ES-I3 (cell line): Measurements from ENCODE around the gene CPNE5.
"Not testable (repeated sequence)": the region's sequence is repeated elsewhere in the genome, so short reads cannot be mapped to it uniquely, and the experiment has no call there.

Experiments
- H3K36me3 ChIP-seq: 2 replicates; pipeline ENCODE4 v1.6.1; 2013; ENCODE audit warnings: mild to moderate bottlenecking, low read length, control low read depth, moderate library complexity; ENCODE audit not compliant: insufficient read depth
- H3K4me1 ChIP-seq: 2 replicates; pipeline ENCODE4 v1.6.1; 2013; ENCODE audit warnings: mild to moderate bottlenecking, control low read depth, low read length; ENCODE audit not compliant: insufficient read depth
- H3K9ac ChIP-seq: 2 replicates; pipeline ENCODE4 v1.6.1; 2013; ENCODE audit warnings: low read depth, mild to moderate bottlenecking, low read length, moderate library complexity
- H3K9me3 ChIP-seq: 2 replicates; pipeline ENCODE4 v1.6.1; 2013; ENCODE audit warnings: mild to moderate bottlenecking, low read length, moderate library complexity; ENCODE audit not compliant: control insufficient read depth, insufficient read depth

Gene CPNE5

DNA sequence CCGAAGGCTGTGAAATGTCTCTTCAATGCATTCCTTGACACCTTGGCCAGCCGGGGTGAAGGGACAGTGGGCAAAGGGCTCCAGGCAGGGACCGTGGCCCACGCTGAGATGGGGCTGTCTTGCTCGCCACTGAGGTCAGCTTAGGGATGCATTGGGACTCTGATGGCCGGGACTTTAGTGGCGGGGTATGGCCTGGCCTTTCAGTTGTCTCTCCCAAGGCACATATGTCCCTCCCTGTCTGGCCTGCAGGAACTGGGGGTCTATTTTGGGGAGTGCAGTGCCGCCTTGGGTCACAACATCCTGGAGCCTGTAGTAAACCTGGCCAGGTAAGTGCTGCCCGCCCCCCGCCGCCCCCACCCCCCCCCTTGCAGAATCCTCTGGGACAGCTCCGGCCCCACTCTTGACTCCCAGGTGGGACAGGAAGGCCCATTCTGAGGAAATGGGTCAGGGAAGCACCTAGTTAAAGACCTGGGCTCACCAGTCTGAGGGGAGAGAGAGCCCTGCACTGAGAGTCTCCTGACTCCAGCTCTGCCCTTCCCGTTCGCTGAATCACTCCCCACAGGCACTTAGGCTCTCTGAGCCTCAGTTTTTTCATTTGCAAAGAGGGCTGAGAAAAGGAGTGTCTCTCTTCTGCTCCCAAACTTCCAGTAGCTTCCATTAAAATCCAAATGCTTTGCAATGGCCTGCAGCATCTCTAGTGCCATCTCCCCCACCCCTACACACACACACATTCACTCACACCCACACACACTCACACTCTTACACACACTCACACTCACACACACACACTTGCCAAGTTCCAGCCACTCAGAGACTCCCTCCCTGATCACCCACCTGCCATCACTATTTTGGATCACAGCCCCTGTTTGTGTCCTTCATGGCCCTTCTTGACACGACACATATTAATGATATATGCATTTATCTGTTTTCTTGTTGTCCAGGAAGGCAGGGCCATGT lies 108.5 kb downstream of the CPNE5 start:
- Histone ChIP-seq H3K4me1 (peaks cover 19% of the 10 kb centered on the region), H3K36me3 (no peaks in the 10 kb centered on the region), H3K9ac (no peak overlapping the region), H3K9me3 (no peaks in the 10 kb centered on the region)

DNA sequence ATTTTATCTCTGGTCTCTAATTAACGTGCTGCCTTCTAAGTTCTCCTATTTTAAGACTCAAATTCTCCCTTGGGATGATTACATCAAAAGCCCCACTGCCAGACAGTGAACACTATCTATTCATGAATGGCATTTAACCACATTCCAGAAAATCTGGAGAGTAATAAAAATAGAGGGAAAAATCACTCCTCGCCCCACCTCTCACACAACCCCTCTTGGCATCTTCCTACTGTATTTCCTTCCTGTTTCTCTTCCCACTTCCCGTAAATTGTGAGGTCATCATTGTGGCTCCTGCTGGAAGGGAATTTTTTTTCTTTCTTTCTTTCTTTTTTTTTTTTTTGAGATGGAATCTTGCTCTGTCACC lies 110.1 kb downstream of the CPNE5 start:
- Histone ChIP-seq H3K9me3 (no peaks in the 10 kb centered on the region), H3K36me3 (no peaks in the 10 kb centered on the region), H3K9ac (no peak overlapping the region), H3K4me1 (peaks cover 7% of the 10 kb centered on the region)

DNA sequence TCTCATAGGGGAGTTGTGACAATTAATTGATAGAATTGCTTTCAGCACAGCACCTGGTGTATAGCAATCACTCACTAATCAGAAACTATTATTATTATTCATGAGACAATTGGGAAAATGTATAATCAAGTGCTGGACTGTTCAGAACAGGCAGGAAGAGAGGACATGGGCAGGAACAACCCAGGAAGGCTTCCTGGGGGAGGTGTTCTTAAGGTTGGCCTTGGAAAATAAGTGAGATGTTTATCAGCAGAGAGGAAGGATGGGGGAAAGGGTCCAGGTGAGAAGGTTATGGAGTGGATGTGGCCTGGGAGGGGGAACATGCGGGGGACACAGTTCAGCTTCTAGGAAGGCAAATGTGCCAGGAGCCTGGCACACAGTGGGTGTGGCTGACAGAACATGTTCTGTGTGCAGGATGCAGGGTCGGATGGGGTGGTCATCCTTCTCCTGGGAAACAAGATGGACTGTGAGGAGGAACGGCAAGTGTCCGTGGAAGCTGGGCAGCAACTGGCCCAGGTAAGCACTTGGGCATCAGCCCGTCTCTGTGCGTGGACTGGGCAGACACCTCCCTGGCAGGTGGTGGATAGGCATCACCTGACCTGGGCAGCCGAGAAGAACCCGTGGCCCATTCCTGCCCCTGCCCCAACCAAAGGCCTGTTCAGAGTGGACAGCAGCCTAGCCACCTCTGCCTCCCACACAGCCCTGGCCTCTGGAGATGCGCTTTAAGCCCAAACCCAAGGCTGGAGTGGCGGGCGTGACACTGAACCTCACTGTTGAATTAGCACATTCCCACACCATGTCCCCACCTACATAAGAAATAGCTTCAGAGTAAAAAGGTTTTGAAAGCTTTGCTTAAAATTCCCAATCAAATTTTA lies 110.7 kb downstream of the CPNE5 start:
- H3K9me3 ChIP-seq, result no peaks in the 10 kb centered on the region

DNA sequence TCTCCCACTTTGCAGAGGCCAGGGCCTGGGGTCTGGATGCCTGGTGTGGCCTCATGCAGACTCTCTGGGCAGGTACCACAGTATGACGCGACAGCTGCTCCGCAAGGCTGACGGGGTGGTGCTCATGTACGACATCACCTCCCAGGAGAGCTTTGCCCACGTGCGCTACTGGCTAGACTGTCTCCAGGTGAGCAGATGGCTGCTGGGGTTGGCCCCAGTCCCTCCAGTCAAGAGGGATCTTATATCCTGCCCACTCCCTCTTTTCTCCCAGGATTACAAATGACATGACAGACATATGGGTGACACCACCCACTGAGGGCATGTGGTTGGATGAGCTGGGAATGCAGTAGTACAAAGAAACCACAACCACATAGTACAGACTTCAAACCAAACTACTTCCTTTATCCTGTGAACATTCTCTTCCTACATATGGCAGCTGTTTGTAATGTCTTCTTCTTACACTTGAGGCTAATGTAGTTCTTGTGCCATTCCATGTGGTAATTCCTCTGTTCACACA lies 111.7 kb downstream of the CPNE5 start:
- H3K9ac ChIP-seq, result no peak overlapping the region
- H3K9me3 ChIP-seq, result no peaks in the 10 kb centered on the region
- peaks cover 7% of the 10 kb centered on the region for H3K4me1 ChIP-seq
- no peaks in the 10 kb centered on the region for H3K36me3 ChIP-seq

More for the DNA sequence above, 110.7 kb downstream of the CPNE5 start:
- Histone ChIP-seq H3K4me1 (peaks cover 7% of the 10 kb centered on the region), H3K36me3 (no peaks in the 10 kb centered on the region), H3K9ac (no peak overlapping the region)

DNA sequence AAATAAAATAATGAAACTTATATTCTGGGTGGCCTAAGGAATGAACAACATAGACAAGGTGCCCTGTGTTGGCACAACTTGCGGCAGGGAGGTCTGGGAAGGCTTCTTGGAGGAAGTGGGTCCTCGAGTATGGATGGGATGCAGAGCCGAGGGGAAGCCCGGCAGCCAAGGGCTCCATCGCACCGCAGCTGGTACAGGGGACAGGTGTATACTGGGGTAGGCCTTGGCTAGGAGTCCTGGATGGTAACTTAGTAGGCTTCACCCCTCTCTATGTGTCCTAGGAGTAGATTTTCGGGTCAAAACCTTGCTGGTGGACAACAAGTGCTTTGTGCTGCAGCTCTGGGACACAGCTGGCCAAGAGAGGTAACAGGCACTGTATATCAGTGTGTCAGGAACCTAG lies 113.7 kb downstream of the CPNE5 start:
- no peaks in the 10 kb centered on the region for H3K9me3 ChIP-seq
- no peaks in the 10 kb centered on the region for H3K36me3 ChIP-seq
- no peak overlapping the region for H3K9ac ChIP-seq
- H3K4me1 ChIP-seq, result no peaks in the 10 kb centered on the region

DNA sequence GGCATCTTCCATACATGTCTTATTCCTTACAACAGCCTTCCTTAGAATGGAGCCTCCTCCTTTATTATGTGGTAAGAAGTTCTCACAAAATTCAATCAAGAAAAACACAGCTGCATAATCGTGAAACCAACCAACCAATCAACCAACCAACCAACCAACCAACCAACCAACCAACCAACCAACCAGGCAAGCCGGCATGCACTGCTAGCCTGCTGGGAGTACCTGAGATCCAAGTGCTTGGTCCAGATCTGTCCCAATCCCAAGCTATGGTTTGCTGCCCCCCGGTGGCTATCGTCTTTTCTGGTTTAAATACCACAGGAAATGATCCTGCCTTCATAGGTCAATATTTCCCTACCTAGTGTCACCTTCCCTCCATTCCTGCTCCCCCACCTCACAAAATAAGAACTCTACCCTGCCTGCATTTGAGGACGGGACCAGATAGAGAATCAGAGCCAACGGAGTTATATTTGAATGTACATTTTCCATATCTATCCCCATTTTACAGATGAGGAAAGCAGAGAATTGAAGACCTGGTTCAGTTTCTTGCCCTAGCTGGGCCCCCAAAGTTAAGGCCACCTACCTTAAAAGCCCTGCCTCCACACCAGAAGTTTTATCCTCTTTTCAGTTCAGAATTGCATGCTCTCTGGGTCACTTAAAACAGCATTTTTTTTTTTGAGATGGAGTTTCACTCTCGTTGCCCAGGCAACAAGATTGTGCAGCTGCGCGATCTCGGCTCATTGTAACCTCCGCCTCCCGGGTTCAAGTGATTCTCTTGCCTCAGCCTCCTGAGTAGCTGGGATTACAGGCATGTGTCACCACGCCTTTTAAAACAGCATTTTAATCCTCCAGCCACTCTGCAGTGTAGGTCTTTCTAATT lies 114.5 kb downstream of the CPNE5 start:
- Histone ChIP-seq H3K9ac (no peak overlapping the region), H3K4me1 (no peaks in the 10 kb centered on the region), H3K36me3 (no peaks in the 10 kb centered on the region), H3K9me3 (no peaks in the 10 kb centered on the region)

DNA sequence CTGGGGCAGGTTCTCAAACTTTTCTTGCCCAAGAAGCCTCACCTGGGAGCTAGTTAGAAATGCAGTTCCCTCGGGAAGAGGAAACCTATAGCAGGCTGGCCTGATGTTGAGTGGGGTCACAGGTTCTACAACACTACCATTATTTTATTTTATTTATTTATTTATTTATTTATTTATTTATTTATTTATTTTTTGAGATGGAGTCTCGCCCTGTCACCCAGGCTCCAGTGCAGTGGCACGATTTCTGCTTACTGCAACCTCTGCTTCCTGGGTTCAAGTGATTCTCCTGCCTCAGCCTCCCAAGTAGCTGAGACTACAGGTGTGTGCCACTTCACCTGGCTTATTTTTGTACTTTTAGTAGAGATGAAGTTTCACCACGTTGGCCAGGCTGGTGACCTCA lies 115.3 kb downstream of the CPNE5 start:
- H3K36me3 ChIP-seq, H3K9ac ChIP-seq, H3K9me3 ChIP-seq, H3K4me1 ChIP-seq: not testable (repeated sequence)

DNA sequence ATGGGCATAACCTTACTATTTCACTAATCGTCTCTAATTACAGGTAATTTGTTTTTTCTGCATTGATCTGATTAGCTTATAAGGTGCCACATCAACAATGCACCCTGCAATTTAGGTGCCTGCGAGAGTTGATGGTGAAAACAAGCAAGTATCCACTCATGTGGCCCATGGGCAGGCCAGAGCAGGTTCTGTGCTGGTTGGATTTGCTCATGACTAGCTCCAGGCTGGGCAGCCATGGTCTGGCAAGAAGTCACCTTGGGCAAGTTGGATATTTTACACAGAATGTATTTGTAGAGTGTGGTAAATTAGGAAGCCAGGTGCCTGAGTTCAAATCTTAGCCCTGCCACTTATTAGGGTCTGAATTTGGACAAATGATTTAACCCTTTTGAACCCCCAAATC lies 116.4 kb downstream of the CPNE5 start:
- no peaks in the 10 kb centered on the region for H3K4me1 ChIP-seq
- H3K36me3 ChIP-seq, result no peaks in the 10 kb centered on the region
- no peak overlapping the region for H3K9ac ChIP-seq
- no peaks in the 10 kb centered on the region for H3K9me3 ChIP-seq

DNA sequence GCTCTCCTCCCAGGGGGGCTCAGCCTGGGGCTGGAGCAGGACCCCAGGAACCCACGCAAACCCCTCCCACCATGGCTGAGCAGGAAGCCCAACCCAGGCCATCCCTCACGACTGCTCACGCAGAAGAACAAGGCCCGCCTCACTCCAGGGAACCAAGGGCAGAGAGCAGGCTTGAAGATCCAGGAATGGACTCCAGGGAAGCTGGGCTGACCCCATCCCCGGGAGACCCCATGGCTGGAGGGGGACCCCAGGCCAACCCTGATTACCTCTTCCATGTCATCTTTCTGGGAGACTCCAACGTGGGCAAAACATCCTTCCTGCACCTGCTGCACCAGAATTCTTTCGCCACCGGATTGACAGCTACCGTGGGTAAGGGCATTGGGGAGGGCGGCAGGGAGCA lies 116.9 kb downstream of the CPNE5 start:
- Histone ChIP-seq H3K9me3 (no peaks in the 10 kb centered on the region), H3K4me1 (no peaks in the 10 kb centered on the region), H3K36me3 (no peaks in the 10 kb centered on the region)

DNA sequence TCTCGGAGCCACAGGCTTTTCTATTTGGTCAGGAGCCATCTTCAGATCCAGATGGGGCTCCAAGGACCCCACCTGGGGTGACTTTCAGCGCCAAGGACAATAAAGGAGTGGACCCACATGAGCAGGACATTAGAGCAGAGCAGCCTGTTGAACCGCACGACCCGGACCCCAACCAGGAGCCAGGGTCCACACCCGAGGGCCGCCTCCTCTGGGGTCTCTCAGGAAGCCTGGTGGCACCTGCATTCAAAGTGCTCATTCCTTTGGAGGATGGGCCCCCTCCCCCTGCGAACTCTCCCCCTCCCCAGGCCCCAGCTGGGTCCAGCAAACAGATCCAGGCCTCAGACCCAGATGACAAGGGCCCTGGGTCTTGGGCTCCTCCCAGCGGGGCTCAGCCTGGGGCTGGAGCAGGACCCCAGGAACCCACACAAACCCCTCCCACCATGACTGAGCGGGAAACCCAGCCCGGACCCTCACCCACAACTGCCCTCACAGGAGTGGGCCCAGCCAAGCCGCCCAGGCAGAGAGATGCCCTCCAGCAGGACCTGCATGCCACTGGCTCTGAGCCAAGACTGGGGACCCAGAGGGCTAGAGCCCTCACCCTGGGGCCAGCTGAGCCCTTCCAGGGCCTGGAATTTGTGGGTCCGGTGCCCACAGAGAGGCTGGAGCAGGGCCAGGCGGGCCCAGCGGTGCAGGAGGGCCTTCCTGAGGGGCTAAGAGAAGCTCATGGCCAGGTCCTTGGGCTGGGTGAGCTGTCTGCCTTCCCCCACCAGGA lies 117.7 kb downstream of the CPNE5 start:
- no peak overlapping the region for H3K9ac ChIP-seq
- no peaks in the 10 kb centered on the region for H3K9me3 ChIP-seq
- H3K4me1 ChIP-seq, result no peaks in the 10 kb centered on the region
- H3K36me3 ChIP-seq, result no peaks in the 10 kb centered on the region

More for the DNA sequence above, 116.9 kb downstream of the CPNE5 start:
- no peak overlapping the region for H3K9ac ChIP-seq

DNA sequence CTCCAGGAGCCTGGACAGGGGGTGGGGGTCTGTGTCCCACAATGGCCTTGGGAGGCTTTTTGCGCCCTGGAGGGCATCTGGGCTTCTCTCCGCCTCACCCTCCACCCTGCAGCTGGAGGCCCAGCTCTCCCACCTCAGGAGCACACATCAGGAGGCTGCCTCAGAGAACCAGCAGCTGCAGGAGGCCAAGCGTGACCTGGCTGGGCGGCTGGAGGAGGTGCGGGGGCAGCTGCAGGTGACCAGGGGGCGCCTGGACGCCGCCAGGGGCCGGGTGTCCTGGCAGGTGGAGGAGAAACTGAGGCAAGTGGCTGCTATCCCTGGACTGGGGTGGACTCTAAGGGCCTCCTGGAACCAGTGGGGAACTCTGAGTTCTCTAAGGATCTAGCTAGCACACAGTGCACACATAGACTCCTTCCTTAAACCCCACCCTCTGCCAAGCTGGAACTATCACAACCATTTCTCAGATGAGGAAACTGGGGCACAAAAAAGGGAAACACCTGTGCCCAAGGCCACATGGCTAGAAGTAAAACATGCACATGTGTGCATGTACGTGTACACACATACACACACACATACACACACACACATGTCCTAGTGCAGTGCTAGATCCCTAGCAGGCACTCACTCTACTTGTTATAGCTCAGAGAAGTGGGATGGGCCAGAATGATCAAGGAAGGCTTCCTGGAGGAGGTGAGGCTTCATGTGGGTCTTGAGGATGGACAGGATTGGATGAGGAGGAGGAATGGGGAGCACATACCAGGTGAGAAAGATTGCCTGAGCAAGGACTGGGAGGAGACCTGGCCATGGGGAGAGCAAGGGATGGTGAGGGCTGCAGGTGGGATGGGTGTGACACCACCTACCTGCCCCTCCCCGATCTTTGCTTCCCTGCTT lies 118.7 kb downstream of the CPNE5 start:
- H3K4me1 ChIP-seq, result peaks cover 4% of the 10 kb centered on the region; the same call in 1 of the 2 replicates
- no peaks in the 10 kb centered on the region for H3K9me3 ChIP-seq
- H3K36me3 ChIP-seq, result no peaks in the 10 kb centered on the region
- H3K9ac ChIP-seq, result no peak overlapping the region

DNA sequence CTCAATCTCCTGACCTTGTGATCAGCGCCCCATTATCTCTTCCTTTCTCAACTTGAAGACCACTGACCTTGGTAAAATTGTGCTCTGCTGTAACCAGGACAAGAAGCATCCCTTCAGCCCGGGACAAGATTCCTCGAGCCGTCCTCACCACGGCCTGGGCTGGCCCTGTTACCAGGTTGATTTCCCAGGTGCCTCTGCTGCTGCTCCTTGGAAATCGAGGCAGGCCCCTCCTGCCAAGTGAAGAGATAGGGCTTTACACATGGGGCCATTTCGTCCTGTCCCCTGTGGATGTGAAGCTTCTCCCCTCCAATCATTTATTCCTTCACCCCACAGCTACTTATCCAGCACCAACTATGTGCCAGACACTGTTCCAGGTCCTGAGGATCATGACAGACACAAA lies 120.1 kb downstream of the CPNE5 start:
- Histone ChIP-seq H3K9me3 (no peaks in the 10 kb centered on the region), H3K4me1 (peaks cover 4% of the 10 kb centered on the region; the same call in 1 of the 2 replicates), H3K9ac (no peak overlapping the region), H3K36me3 (no peaks in the 10 kb centered on the region)
